Stimulated activated CD8-positive, alpha-beta memory T cell treated with anti-CD3 and anti-CD28 coated beads, Interleukin-2, amount 100 ng/mL, for 48 hours (primary cell): ENCODE results near the gene DLEC1.

Experiments
- DNase-seq, 2 donors: peaks; one replicate each; pipeline ENCODE4 v3.0.0-alpha.2; 2020; ENCODE audit warnings: low read depth in 2 of 2

Gene DLEC1

GRCh38 chr3:38039101-38039898, at the start of gene DLEC1:
Gene DLEC1, plus strand, starts transcription at chr3:38039208. Its CDS starts 18 bp downstream, at chr3:38039226.
- peak; percentile 74 to 76 for DNase-seq

GRCh38 chr3:37989821-37990480, 49.1 kb upstream of the DLEC1 start:
- no peak for DNase-seq

GRCh38 chr3:37990527-37990926, 48.5 kb upstream of the DLEC1 start, which contains the start of gene VILL:
Gene VILL, plus strand, starts transcription at chr3:37990786. Its CDS starts 2,887 bp downstream, at chr3:37993673.
- DNase-seq: no peak

- DNase-seq: no peak
Measured at GRCh38 chr3:37991109-37991508, 47.9 kb upstream of the DLEC1 start.

- DNase-seq: no peak
Measured at GRCh38 chr3:37991823-37992222, 47.2 kb upstream of the DLEC1 start.

GRCh38 chr3:37992271-37993066, 46.5 kb upstream of the DLEC1 start:
- no peak for DNase-seq

- DNase-seq: no peak
Measured at GRCh38 chr3:37993067-37993455, 45.9 kb upstream of the DLEC1 start.

GRCh38 chr3:37993460-37993819, 45.6 kb upstream of the DLEC1 start:
- DNase-seq: no peak

- peak; percentile 64 to 66 for DNase-seq
Measured at GRCh38 chr3:37993820-37994638, 45.0 kb upstream of the DLEC1 start.

- DNase-seq: no peak
Measured at GRCh38 chr3:37994639-37994972, 44.4 kb upstream of the DLEC1 start.

GRCh38 chr3:37995652-37996641, 43.1 kb upstream of the DLEC1 start:
- DNase-seq: no peak

GRCh38 chr3:37996785-37997301, 42.2 kb upstream of the DLEC1 start:
- DNase-seq: peak; percentile 56 to 80

- no peak for DNase-seq
Measured at GRCh38 chr3:37997342-37997741, 41.7 kb upstream of the DLEC1 start.

GRCh38 chr3:37997791-37998370, 41.1 kb upstream of the DLEC1 start:
- DNase-seq: no peak

- no peak for DNase-seq
Measured at GRCh38 chr3:37999836-38000235, 39.2 kb upstream of the DLEC1 start.

- no peak for DNase-seq
Measured at GRCh38 chr3:38000242-38000916, 38.6 kb upstream of the DLEC1 start.

- DNase-seq: no peak
Measured at GRCh38 chr3:38000965-38001455, 38.0 kb upstream of the DLEC1 start.

- no peak for DNase-seq
Measured at GRCh38 chr3:38001456-38002081, 37.4 kb upstream of the DLEC1 start.
